HG03045 (cell line): ENCODE measurements around the gene DOCK1.

Experiments used
- ATAC-seq: cut with Tn5 transposase; IDR thresholded peaks from one replicate; pipeline ENCODE4 v1.9.1; 2021; ENCODE audit warnings: mild to moderate bottlenecking, moderate library complexity; ENCODE audit not compliant: unreplicated experiment

The DOCK1 gene

GRCh38 chr10:127157506-127158200, 252.4 kb downstream of the DOCK1 start:
- no peak for ATAC-seq

GRCh38 chr10:127158662-127159061, 253.4 kb downstream of the DOCK1 start:
- no peak for ATAC-seq

GRCh38 chr10:127159648-127160245, 254.5 kb downstream of the DOCK1 start:
- ATAC-seq = no peak

GRCh38 chr10:127161482-127161881, 256.3 kb downstream of the DOCK1 start:
- ATAC-seq = no peak

- ATAC-seq = no peak
Observed at GRCh38 chr10:127162841-127163240, 257.6 kb downstream of the DOCK1 start.

GRCh38 chr10:127168261-127168660, 263.0 kb downstream of the DOCK1 start:
- no peak for ATAC-seq

GRCh38 chr10:127174866-127175265, 269.6 kb downstream of the DOCK1 start:
- ATAC-seq = no peak

GRCh38 chr10:127175357-127176110, 270.3 kb downstream of the DOCK1 start:
- no peak for ATAC-seq

GRCh38 chr10:127176649-127177048, 271.4 kb downstream of the DOCK1 start:
- no peak for ATAC-seq

GRCh38 chr10:127179612-127180250, 274.5 kb downstream of the DOCK1 start:
- no peak for ATAC-seq

GRCh38 chr10:127182161-127182560, 276.9 kb downstream of the DOCK1 start:
- ATAC-seq = no peak

- ATAC-seq = no peak
Observed at GRCh38 chr10:127184582-127184981, 279.4 kb downstream of the DOCK1 start.

- ATAC-seq = no peak
Observed at GRCh38 chr10:127186813-127187212, 281.6 kb downstream of the DOCK1 start.

- no peak for ATAC-seq
Observed at GRCh38 chr10:127189226-127189625, 284.0 kb downstream of the DOCK1 start.

GRCh38 chr10:127190427-127190826, 285.2 kb downstream of the DOCK1 start:
- ATAC-seq = no peak

- no peak for ATAC-seq
Observed at GRCh38 chr10:127193125-127193524, 287.9 kb downstream of the DOCK1 start.

- ATAC-seq = no peak
Observed at GRCh38 chr10:127194111-127194510, 288.9 kb downstream of the DOCK1 start.

- ATAC-seq = no peak
Observed at GRCh38 chr10:127194599-127194998, 289.4 kb downstream of the DOCK1 start.

GRCh38 chr10:127195041-127195506, 289.8 kb downstream of the DOCK1 start:
- no peak for ATAC-seq

GRCh38 chr10:127195571-127196281, 290.5 kb downstream of the DOCK1 start:
- ATAC-seq = no peak
